Measurements from ENCODE around the gene PGLYRP3. TPM values are rescaled to one million over a fixed set of nuclear protein-coding genes. Genes with fewer than 3 reads are reported as not detected.

PGLYRP3 gene
- total RNA-seq, 1 donor from 2014 or later: not detected

DNA sequence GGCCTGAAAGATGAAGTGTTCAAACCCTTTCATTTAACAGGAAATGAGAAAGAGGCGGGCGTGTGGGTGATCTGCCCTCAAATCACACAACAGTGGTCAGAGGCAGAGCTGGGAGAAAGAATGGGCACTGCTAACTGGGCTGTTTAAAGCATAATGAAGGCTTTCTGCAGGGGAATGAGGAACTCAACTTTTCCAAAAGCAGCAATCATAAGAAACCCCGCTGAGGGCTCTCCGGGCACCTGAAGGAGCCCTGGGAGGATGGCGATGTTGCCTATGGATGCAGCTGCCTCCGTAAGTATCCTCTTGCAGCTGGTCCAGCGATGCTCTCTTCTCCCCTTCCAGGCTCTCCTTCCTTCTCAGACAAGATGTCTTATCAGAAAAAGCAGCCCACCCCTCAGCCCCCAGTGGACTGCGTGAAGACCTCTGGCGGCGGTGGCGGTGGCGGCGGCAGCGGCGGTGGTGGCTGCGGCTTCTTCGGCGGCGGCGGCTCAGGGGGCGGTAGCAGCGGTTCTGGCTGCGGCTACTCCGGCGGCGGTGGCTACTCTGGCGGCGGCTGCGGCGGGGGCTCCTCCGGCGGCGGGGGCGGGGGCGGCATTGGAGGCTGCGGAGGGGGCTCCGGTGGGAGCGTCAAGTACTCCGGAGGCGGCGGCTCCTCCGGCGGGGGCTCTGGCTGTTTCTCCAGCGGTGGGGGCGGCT is 52.0 kb downstream of the PGLYRP3 start:
- DNase-seq: no peak

DNA sequence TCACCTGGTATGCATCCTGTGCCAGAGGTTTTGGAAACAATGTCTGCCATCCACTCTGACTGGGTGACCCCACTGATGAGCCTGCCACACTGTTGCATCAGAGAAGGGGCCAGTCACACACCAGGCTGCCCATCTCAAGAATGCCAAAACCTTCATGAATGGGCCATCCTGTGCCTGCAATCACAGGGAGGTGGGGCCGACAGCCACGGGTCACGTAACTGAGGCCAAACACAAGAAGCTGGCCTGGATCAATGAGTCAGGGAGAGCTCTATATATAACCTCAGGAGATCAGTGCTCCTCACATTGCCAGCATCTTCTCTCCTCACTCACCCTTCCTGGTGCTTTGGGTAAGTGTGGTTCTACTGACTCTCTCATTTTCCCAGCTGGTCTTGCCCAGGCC is 53.4 kb downstream of the PGLYRP3 start, which contains the start of gene LORICRIN:
Gene LORICRIN (plus strand): TSS at position 301 of the 400 bp plus-strand sequence. CDS start 1,263 bp downstream, outside the sequence.
- no peak for DNase-seq

DNA sequence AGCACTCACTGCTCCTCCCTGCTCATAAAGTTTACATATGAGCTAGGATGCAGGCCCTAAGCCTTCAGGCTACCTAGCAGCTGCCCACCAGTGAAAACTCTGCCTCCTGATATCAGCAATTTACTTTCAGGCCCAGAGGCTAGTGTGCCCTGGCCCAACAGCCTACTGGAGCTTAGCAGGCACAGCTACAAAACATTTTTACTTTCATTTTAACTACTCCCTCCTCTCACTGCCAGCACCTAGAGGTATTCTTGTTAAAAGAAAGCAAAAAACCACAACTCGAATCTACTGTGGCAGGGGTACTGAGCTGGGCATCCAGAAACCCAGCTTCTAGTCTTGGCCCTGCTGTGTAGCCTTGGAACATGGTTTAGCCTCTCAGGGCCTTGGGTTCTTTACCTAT is 59.1 kb downstream of the PGLYRP3 start:
- no peak for DNase-seq

DNA sequence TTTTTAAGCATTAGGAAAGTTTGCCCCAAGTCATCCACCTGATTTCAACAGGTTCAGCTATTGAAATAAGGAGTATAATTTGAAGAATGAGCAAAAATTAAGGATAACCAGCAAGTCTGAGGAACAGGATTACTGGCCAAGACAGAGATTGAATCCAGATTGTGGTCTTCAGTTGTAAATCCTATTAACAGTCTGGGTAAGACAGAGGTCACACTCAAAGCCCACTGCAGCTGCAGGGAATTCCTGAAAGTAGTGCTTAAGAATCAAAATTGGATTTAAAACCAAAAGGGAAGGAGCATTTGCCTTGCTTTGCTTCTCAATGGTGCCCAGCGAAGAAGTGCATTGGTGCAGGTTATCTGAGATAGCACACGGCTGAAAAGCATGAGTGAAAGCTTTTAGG is 59.7 kb downstream of the PGLYRP3 start:
- no peak for DNase-seq

- no peak for DNase-seq
Measured at GRCh38 chr1:153251988-153252387, 60.8 kb downstream of the PGLYRP3 start.

DNA sequence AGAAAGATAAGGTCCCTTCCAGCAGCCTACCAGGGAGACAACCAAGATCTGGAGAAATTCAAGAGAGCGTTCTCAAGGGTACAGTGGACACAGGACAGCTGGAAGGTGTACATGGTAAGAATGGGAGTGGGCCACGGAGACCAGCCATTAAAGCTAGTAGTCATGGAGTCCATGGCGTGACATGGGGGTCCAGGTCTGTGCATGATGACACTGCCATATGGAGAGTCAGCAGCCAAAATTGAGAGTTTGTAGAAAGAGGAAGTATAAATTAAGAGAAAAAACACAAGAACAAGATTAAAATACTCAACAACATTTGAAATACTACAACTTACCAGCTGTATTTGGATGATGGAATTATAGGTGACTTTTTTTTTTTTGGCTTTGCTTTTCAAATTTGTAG is 61.2 kb downstream of the PGLYRP3 start:
- no peak for DNase-seq

DNA sequence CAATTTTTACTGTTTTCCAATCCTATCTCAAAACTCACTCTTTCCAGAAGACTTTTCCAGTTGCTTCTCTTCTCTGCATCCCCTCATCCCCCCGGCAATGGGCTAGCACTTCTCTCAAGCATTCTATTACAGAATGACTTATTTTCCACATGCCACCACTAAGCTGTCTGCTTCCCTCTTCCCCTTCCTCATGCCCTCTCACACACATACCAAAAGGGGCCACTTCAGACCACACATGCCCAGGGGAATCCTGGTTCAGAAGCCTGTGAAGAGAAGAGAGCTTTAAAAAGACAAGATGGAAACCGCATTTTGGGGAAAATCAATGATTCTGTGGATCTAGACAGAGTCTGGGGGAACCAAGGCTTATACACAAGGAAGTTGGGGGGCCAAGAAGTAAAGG is 61.7 kb downstream of the PGLYRP3 start:
- DNase-seq: no peak

DNA sequence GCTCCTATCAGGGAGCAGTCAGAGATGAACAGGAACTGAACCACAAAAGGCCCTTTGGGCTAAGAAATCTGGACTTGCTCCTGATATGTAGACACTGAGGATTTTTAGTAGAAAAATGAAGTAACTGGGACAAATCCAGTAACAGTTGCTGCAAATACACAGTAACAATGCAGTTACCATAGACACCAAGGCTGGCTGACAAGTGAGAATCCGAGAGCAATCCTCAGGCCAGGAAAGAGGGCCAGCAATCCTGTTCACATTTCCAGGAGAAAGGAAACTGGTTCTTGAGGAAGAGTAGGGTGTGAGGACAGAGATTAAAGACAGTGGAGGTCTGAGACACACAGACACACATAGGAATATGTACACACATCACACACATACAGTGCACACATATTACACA is 62.6 kb downstream of the PGLYRP3 start:
- DNase-seq: no peak

GRCh38 chr1:153248176-153248879 is 64.4 kb downstream of the PGLYRP3 start:
- DNase-seq: no peak

Small RNAs within 50 kb of the gene (small RNA-seq; reads per million reads assigned to genes)
- not detected for gene RNU6-160P

Other genes with a start within 250 kb of the PGLYRP3 start
- not detected for gene SPRR2B, start 241.3 kb downstream of the PGLYRP3 start, total RNA-seq
- gene SPRR2E, start 218.4 kb downstream of the PGLYRP3 start, total RNA-seq: not detected
- gene SPRR2F, start 199.4 kb downstream of the PGLYRP3 start, total RNA-seq: not detected
- gene SPRR2G, start 162.1 kb downstream of the PGLYRP3 start, total RNA-seq: not detected
- gene LELP1, start 109.5 kb downstream of the PGLYRP3 start, total RNA-seq: not detected
- not detected for gene PRR9, start 95.4 kb downstream of the PGLYRP3 start, total RNA-seq
- not detected for gene LORICRIN, start 53.3 kb downstream of the PGLYRP3 start, total RNA-seq
- gene PGLYRP4, start 35.9 kb upstream of the PGLYRP3 start, total RNA-seq: not detected
- gene S100A9, start 44.9 kb upstream of the PGLYRP3 start, total RNA-seq: 26.5 TPM
- gene S100A12, start 62.7 kb upstream of the PGLYRP3 start, total RNA-seq: 4.1 TPM
- 3.9 TPM for gene S100A8, start 78.1 kb upstream of the PGLYRP3 start, total RNA-seq
- gene S100A7A, start 103.6 kb upstream of the PGLYRP3 start, total RNA-seq: not detected
- gene S100A7, start 147.7 kb upstream of the PGLYRP3 start, total RNA-seq: not detected
- gene S100A6, start 223.0 kb upstream of the PGLYRP3 start, total RNA-seq: 9.2 TPM
- not detected for gene S100A5, start 228.0 kb upstream of the PGLYRP3 start, total RNA-seq
- gene S100A4, start 232.9 kb upstream of the PGLYRP3 start, total RNA-seq: 0.62 TPM
- gene S100A3, start 236.3 kb upstream of the PGLYRP3 start, total RNA-seq: not detected